Erythroblast (primary cell): ENCODE measurements around the gene SH3PXD2B.

Experiments
- GATA1 ChIP-seq: IDR thresholded peaks from 2 replicates; pipeline ENCODE4 v1.6.1; 2011; ENCODE audit warnings: low read depth, mild to moderate bottlenecking, control low read depth, low read length, moderate library complexity
- POLR2A ChIP-seq: IDR thresholded peaks from 2 replicates; pipeline ENCODE4 v1.6.1; 2011; ENCODE audit warnings: mild to moderate bottlenecking, low read length

DNA sequence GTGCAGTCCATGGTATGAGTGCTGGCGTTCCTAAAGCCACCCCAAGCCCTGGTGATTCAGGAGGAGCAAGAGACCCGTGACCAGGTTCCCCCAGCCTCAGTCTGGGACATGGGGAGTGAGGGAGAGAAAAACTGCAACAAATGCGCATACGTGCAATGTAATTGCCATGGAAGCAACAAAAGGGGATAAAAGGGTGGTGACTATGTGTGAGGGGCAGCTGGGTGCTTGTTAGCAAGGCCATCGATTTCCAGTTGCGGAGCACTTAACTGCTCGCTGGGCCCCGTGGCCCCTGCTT lies 709 bp upstream of the SH3PXD2B start:
- TF ChIP-seq POLR2A (no peak), GATA1 (no peak)
